GM13977 (cell line): ENCODE results near the gene TMPRSS3.

Source experiments
- DNase-seq: peaks from one replicate; pipeline ENCODE4 v3.0.0; 2012; ENCODE audit warnings: low spot score
- CTCF ChIP-seq: IDR thresholded peaks from 2 replicates; pipeline ENCODE4 v1.5.1; 2012; ENCODE audit warnings: mild to moderate bottlenecking, control low read depth; ENCODE audit not compliant: insufficient read depth; ENCODE audit errors: extremely low read depth, missing control alignments
- in situ Hi-C: fragments of 300-500 bp; cut with MboI; formaldehyde crosslinking; loops from one replicate; pipeline ENCODE4 v1.12.0; 2022; ENCODE audit warnings: low sequenced_read_pairs, low pct_unique_long_range_greater_than_20kb, mixed read lengths, inconsistent platforms; ENCODE audit not compliant: unreplicated experiment

Gene TMPRSS3

GRCh38 chr21:42383331-42383730 is 12.5 kb downstream of the TMPRSS3 start:
- no peak for DNase-seq
- TF ChIP-seq CTCF: no peak
- in situ Hi-C loops: no loop called here

GRCh38 chr21:42382915-42383314 is 12.9 kb downstream of the TMPRSS3 start:
- in situ Hi-C loops: no loop called here

GRCh38 chr21:42381347-42381984 is 14.4 kb downstream of the TMPRSS3 start:
- DNase-seq: no peak
- peak; percentile 66 for TF ChIP-seq CTCF
- in situ Hi-C loops: no loop called here

More at GRCh38 chr21:42382915-42383314, 12.9 kb downstream of the TMPRSS3 start:
- no peak for TF ChIP-seq CTCF
- DNase-seq: no peak

GRCh38 chr21:42379426-42380215 is 16.2 kb downstream of the TMPRSS3 start:
- DNase-seq: no peak
- in situ Hi-C loops: no loop called here
- no peak for TF ChIP-seq CTCF

DNA sequence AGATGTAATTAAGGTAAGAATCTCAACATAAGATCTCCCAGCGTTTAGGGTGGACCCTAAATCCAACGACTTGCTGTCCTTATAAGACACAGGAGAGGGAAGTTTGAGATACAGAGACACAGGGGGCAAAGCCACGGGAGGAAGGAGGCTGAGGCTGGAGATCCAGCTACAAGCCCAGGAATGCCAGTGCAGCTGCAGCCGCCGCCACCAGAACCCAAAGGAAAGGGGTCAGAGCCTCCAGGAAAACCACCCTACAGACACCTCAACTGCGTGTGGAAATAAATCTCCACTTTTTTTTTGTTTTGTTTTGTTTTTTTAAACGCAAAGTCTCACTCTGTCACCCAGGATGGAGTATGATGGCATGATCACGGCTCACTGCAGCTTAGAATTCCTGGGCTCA is 17.4 kb downstream of the TMPRSS3 start:
- TF ChIP-seq CTCF: no peak
- no peak for DNase-seq
- in situ Hi-C loops: no loop called here

- no peak for TF ChIP-seq CTCF
- in situ Hi-C loops: no loop called here
- DNase-seq: no peak
Observed at GRCh38 chr21:42377951-42378340, 17.9 kb downstream of the TMPRSS3 start.
